CD14-positive monocyte (primary cell): ENCODE measurements around the gene PPM1M. TPM values are rescaled to one million over a fixed set of nuclear protein-coding genes. Genes with fewer than 3 reads are reported as not detected.

ENCODE experiments used
- DNase-seq, 3 donors: peaks; one replicate each; pipeline ENCODE4 v3.0.0-alpha.2; 2011 to 2022
- H2AFZ ChIP-seq: 2 replicates; pipeline ENCODE4 v1.6.0; 2012; ENCODE audit warnings: mild to moderate bottlenecking, low read depth, low read length, inconsistent platforms; ENCODE audit not compliant: insufficient read depth, poor library complexity, severe bottlenecking
- H3K27ac ChIP-seq, 2 donors: 1 replicate in 1 of 2; 2 replicates in 1 of 2; pipeline ENCODE4 v1.5.1; 2012 to 2013; ENCODE audit warnings: low read length in 2 of 2, control low read depth in 1 of 2, inconsistent platforms in 1 of 2, low read depth in 1 of 2, mild to moderate bottlenecking in 1 of 2
- H3K27me3 ChIP-seq, 2 donors: one replicate each; pipeline versions ENCODE4 v1.6.0 to v1.6.1; 2011 to 2013; ENCODE audit warnings: low read length in 2 of 2; ENCODE audit not compliant: control insufficient read depth in 2 of 2, insufficient read depth in 2 of 2
- H3K36me3 ChIP-seq, 2 donors: replicated peaks in 1 of 2; 1 replicate in 1 of 2; 2 replicates in 1 of 2; pipeline versions ENCODE4 v1.5.1 to v1.6.1; 2012 to 2013; ENCODE audit warnings: low read length in 2 of 2, control low read depth in 1 of 2, inconsistent platforms in 1 of 2, mild to moderate bottlenecking in 1 of 2; ENCODE audit not compliant: insufficient read depth in 2 of 2, control insufficient read depth in 1 of 2
- H3K4me1 ChIP-seq, 2 donors: 1 replicate in 1 of 2; 2 replicates in 1 of 2; pipeline versions ENCODE4 v1.5.1 to v1.6.1; 2012 to 2013; ENCODE audit warnings: low read length in 2 of 2, control low read depth in 1 of 2, inconsistent platforms in 1 of 2, mild to moderate bottlenecking in 1 of 2, moderate library complexity in 1 of 2; ENCODE audit not compliant: insufficient read depth in 2 of 2, control insufficient read depth in 1 of 2
- H3K4me2 ChIP-seq: replicated peaks from 2 replicates; pipeline ENCODE3; 2012; ENCODE audit warnings: low read length, moderate library complexity, mild to moderate bottlenecking; ENCODE audit not compliant: poor library complexity, severe bottlenecking; ENCODE audit errors: extremely low read depth
- H3K4me3 ChIP-seq, 3 experiments: fragments of 200-600 bp in 1 of 3; sonication (generic) in 1 of 3; replicated peaks in 1 of 3; 1 replicate in 2 of 3; 2 replicates in 1 of 3; pipeline ENCODE4 v1.5.1; 2011 to 2013; ENCODE audit warnings: low read length in 3 of 3, mild to moderate bottlenecking in 3 of 3, control low read depth in 2 of 3, low read depth in 2 of 3, inconsistent platforms in 1 of 3, moderate library complexity in 1 of 3
- H3K79me2 ChIP-seq: 2 replicates; pipeline ENCODE4 v1.6.0; 2012; ENCODE audit warnings: mild to moderate bottlenecking, control low read depth, inconsistent platforms, low read length, moderate library complexity; ENCODE audit not compliant: insufficient read depth
- H3K9ac ChIP-seq: 2 replicates; pipeline ENCODE4 v1.6.0; 2017; ENCODE audit warnings: low read length, mild to moderate bottlenecking; ENCODE audit not compliant: insufficient read depth, poor library complexity, severe bottlenecking
- H3K9me3 ChIP-seq, 2 donors: replicated peaks in 1 of 2; 1 replicate in 1 of 2; 2 replicates in 1 of 2; pipeline versions ENCODE4 v1.5.1 to v1.6.1; 2012 to 2013; ENCODE audit warnings: low read length in 2 of 2, control low read depth in 1 of 2; ENCODE audit not compliant: control insufficient read depth in 1 of 2, insufficient read depth in 1 of 2
- H4K20me1 ChIP-seq: 2 replicates; pipeline ENCODE4 v1.6.0; 2012; ENCODE audit warnings: mild to moderate bottlenecking, low read length, control low read depth, moderate library complexity; ENCODE audit not compliant: insufficient read depth
- H3K27ac Mint-ChIP-seq, 7 donors: one replicate each; pipeline ENCODE4 v1.8.0; 2020; ENCODE audit warnings: mild to moderate bottlenecking in 7 of 7, mixed read lengths in 7 of 7, moderate library complexity in 6 of 7, inconsistent platforms in 2 of 7
- H3K27me3 Mint-ChIP-seq, 3 donors: one replicate each; pipeline ENCODE4 v1.8.0; 2021 to 2022; ENCODE audit warnings: low read depth in 3 of 3, mild to moderate bottlenecking in 3 of 3, mixed read lengths in 3 of 3, moderate library complexity in 3 of 3, inconsistent platforms in 1 of 3
- H3K36me3 Mint-ChIP-seq, 2 donors: one replicate each; pipeline ENCODE4 v1.8.0; 2020; ENCODE audit warnings: mixed read lengths in 2 of 2, inconsistent platforms in 1 of 2, mild to moderate bottlenecking in 1 of 2
- H3K4me1 Mint-ChIP-seq: one replicate; pipeline ENCODE4 v1.8.0; 2020; ENCODE audit warnings: mild to moderate bottlenecking, mixed read lengths
- H3K4me3 Mint-ChIP-seq, 2 donors: one replicate each; pipeline ENCODE4 v1.8.0; 2020; ENCODE audit warnings: mild to moderate bottlenecking in 2 of 2, mixed read lengths in 2 of 2, moderate library complexity in 1 of 2
- H3K9me3 Mint-ChIP-seq, 7 donors: one replicate each; pipeline ENCODE4 v1.8.0; 2020 to 2022; ENCODE audit warnings: mixed read lengths in 7 of 7, mild to moderate bottlenecking in 6 of 7, moderate library complexity in 6 of 7, inconsistent platforms in 2 of 7
- CTCF ChIP-seq: fragments of 200-600 bp; IDR thresholded peaks from one replicate; pipeline ENCODE4 v1.8.0; 2022; ENCODE audit warnings: antibody characterized with exemption, mild to moderate bottlenecking
- WGBS: methylation state at CpG from one replicate; pipeline ENCODE4 v1.1.5; 2013; ENCODE audit warnings: missing lambda C conversion rate; ENCODE audit not compliant: insufficient coverage; 5-methylcytosine and 5-hydroxymethylcytosine counted together
- intact Hi-C, 2 donors: fragments of 100-400 bp; cut with micrococcal nuclease; formaldehyde crosslinking; loops; one replicate each; pipeline versions ENCODE4 v1.15.0 to v1.15.1; 2023
- polyA plus RNA-seq, 3 donors: library from polyadenylated mRNA; depleted of rRNA in 1 of 3; unstranded in 2 of 3; stranded (reverse) in 1 of 3; fragments of 300-500 nt in 2 of 3; fragments of >200 nt in 1 of 3; fragmentation: Illumina TruSeq in 2 of 3; gene quantifications; 1 replicate in 2 of 3; 2 replicates in 1 of 3; pipeline ENCODE4 v1.2.3, GENCODE V29; 2012 to 2021

The PPM1M gene
- polyA plus RNA-seq, 3 donors = 92.8 to 144 (median 120) TPM

- H4K20me1 ChIP-seq = peaks cover 7% of the 10 kb centered on the region
- H3K4me2 ChIP-seq = no peak overlapping the region
- 100% methylated on average over 1 of the region's 1 CpG for WGBS
- Mint-ChIP-seq H3K4me1 (peaks cover 17% of the 10 kb centered on the region), H3K27me3 (no peaks in the 10 kb centered on the region), H3K9me3 (no peaks in the 10 kb centered on the region), H3K27ac (peak overlapping the region in 1 of 7 donors; percentile 30), H3K36me3 (peaks cover 37 to 45% of the 10 kb centered on the region in 2 donors), H3K4me3 (no peak overlapping the region)
- H3K4me3 ChIP-seq = no peak overlapping the region
- no peaks in the 10 kb centered on the region for H3K9me3 ChIP-seq
- no peaks in the 10 kb centered on the region for H3K27me3 ChIP-seq
- no peak overlapping the region for H3K9ac ChIP-seq
- H3K79me2 ChIP-seq = peaks cover 50% of the 10 kb centered on the region
- peaks cover 12 to 21% of the 10 kb centered on the region in 2 donors for H3K4me1 ChIP-seq
- no peak for TF ChIP-seq CTCF
- H3K36me3 ChIP-seq = peaks cover 37 to 40% of the 10 kb centered on the region in 2 donors
- DNase-seq = no peak
- no peak overlapping the region for H3K27ac ChIP-seq
- intact Hi-C loops = loop anchor here in 1 of 2 donors (10.0 kb wide), 1 partner anchor 115 kb away; no protein-coding TSS in a partner anchor
- H2AFZ ChIP-seq = no peak overlapping the region
Observed at GRCh38 chr3:52289338-52289746, 43.8 kb downstream of the PPM1M start.

DNA sequence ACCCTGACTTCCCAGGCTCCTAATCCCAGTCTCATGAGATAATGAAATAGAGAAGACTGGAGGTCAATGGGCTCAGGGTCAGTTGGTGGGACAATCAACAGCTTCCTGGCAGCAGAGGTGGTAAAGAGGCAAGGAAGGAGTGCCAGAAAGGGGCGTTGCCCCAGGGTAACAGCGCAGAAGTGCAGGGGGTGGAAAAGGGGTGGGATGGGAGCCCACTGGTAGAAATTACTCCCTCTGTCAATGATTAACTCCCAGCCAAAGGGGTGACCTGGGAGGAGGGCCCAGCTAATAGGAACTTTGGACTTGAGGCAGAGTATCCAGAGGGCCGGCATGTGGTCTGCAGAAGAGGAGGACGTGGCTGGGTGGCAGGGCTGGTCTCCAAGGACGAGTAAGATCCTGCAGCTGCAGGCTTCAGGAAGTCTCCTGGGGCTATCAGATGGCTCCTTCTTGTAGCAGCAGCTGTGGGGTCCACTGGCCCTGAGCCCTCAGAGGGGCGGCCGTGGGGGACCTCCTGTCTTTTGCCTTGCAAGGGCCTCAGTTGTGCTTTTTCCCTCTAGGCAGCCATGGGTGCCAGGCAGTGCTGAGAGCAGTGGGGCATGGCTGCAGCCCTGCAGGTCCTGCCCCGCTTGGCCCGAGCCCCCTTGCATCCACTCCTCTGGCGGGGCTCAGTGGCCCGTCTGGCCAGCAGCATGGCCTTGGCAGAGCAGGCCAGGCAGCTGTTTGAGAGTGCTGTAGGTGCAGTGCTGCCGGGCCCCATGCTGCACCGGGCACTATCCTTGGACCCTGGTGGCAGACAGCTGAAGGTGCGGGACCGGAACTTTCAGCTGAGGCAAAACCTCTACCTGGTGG is 44.4 kb downstream of the PPM1M start:
- intact Hi-C loops = loop anchor here (2.0 to 10.0 kb wide), 3 partner anchors 47 to 115 kb away; no protein-coding TSS in a partner anchor
- peaks cover 37 to 47% of the 10 kb centered on the region in 2 donors for H3K36me3 ChIP-seq
- no peaks in the 10 kb centered on the region for H3K27me3 Mint-ChIP-seq
- H3K27ac Mint-ChIP-seq = peak overlapping the region in 2 of 7 donors; percentile 5 to 15
- H2AFZ ChIP-seq = no peak overlapping the region
- H3K9ac ChIP-seq = no peak overlapping the region
- no peak for DNase-seq
- no peaks in the 10 kb centered on the region for H3K9me3 Mint-ChIP-seq
- peaks cover 42 to 47% of the 10 kb centered on the region in 2 donors for H3K36me3 Mint-ChIP-seq
- H3K27ac ChIP-seq = no peak overlapping the region
- no peak for TF ChIP-seq CTCF
- peaks cover 50% of the 10 kb centered on the region for H3K79me2 ChIP-seq
- no peak overlapping the region for H3K4me3 Mint-ChIP-seq
- H3K27me3 ChIP-seq = no peaks in the 10 kb centered on the region
- H3K4me3 ChIP-seq = no peak overlapping the region
- WGBS = 92% methylated on average over 13 of the region's 15 CpGs
- no peak overlapping the region for H3K4me2 ChIP-seq
- peaks cover 17% of the 10 kb centered on the region for H3K4me1 Mint-ChIP-seq
- H3K9me3 ChIP-seq = no peaks in the 10 kb centered on the region
- peaks cover 9% of the 10 kb centered on the region for H4K20me1 ChIP-seq
- H3K4me1 ChIP-seq = peaks cover 12 to 21% of the 10 kb centered on the region in 2 donors
